ENCODE results near the gene WNT7B. TPM values are rescaled to one million over a fixed set of nuclear protein-coding genes. Genes with fewer than 3 reads are reported as not detected.

WNT7B gene
- polyA plus RNA-seq, 1 of the 3 experiments (the other 2 are of a cell fraction), result 0.13 TPM

- no peak overlapping the region for H3K9ac ChIP-seq
- H3K4me3 ChIP-seq (ENCODE audit: low read depth in 2 of 2, low read length in 1 of 2), result no peak overlapping the region
- no peaks in the 10 kb centered on the region for H3K4me1 ChIP-seq (ENCODE audit: control insufficient read depth in 1 of 2, insufficient read depth in 2 of 2, low read depth in 1 of 2, low read length in 1 of 2)
- CTCF ChIA-PET, result no interaction called here
- no peak overlapping the region for H3K27ac ChIP-seq (ENCODE audit: low read depth in 2 of 2, low read length in 1 of 2)
- H3K9me2 ChIP-seq, result no peaks in the 10 kb centered on the region
- TF ChIP-seq CHD2 (IDR thresholded peaks at IDR 0.05; ENCODE audit: low read length, partially characterized antibody) (no peak), MXI1 (IDR thresholded peaks at IDR 0.05; ENCODE audit: low read depth, low read length) (no peak), RFX5 (IDR thresholded peaks at IDR 0.05; ENCODE audit: low read length) (no peak), RAD21 (IDR thresholded peaks at IDR 0.05; ENCODE audit: low read length) (no peak), USF1 (IDR thresholded peaks at IDR 0.05; ENCODE audit: borderline replicate concordance, low read depth) (no peak), POLR2AphosphoS5 (IDR thresholded peaks at IDR 0.05; ENCODE audit: low read depth, low read length) (no peak), TAF1 (IDR thresholded peaks at IDR 0.05; ENCODE audit: borderline replicate concordance, low read depth, low read length) (no peak), FOXJ3 (CRISPR knock-in tag; IDR thresholded peaks at IDR 0.05) (no peak), NRF1 (IDR thresholded peaks at IDR 0.05; ENCODE audit: low read depth, low read length) (no peak), GATA2 (CRISPR knock-in tag; IDR thresholded peaks at IDR 0.05) (no peak), TCF12 (IDR thresholded peaks at IDR 0.05) (no peak), FOXM1 (IDR thresholded peaks at IDR 0.05; ENCODE audit: low read depth) (no peak), MEF2A (IDR thresholded peaks at IDR 0.05; ENCODE audit: borderline replicate concordance, low read depth) (no peak), USF2 (IDR thresholded peaks at IDR 0.05; ENCODE audit: borderline replicate concordance, low read depth, low read length) (no peak), FOSL2 (IDR thresholded peaks at IDR 0.05; ENCODE audit: borderline replicate concordance, low read depth) (no peak), NFIC (IDR thresholded peaks at IDR 0.05; ENCODE audit: borderline replicate concordance) (no peak), CTCF (IDR thresholded peaks at IDR 0.05) (no peak), GABPA (IDR thresholded peaks at IDR 0.05; ENCODE audit: low read depth) (no peak)
- TF ChIP-seq, protein P1, sequence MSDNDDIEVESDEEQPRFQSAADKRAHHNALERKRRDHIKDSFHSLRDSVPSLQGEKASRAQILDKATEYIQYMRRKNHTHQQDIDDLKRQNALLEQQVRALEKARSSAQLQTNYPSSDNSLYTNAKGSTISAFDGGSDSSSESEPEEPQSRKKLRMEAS (IDR thresholded peaks at IDR 0.05; ENCODE audit: low read depth), result no peak
- TF ChIP-seq, protein P2, sequence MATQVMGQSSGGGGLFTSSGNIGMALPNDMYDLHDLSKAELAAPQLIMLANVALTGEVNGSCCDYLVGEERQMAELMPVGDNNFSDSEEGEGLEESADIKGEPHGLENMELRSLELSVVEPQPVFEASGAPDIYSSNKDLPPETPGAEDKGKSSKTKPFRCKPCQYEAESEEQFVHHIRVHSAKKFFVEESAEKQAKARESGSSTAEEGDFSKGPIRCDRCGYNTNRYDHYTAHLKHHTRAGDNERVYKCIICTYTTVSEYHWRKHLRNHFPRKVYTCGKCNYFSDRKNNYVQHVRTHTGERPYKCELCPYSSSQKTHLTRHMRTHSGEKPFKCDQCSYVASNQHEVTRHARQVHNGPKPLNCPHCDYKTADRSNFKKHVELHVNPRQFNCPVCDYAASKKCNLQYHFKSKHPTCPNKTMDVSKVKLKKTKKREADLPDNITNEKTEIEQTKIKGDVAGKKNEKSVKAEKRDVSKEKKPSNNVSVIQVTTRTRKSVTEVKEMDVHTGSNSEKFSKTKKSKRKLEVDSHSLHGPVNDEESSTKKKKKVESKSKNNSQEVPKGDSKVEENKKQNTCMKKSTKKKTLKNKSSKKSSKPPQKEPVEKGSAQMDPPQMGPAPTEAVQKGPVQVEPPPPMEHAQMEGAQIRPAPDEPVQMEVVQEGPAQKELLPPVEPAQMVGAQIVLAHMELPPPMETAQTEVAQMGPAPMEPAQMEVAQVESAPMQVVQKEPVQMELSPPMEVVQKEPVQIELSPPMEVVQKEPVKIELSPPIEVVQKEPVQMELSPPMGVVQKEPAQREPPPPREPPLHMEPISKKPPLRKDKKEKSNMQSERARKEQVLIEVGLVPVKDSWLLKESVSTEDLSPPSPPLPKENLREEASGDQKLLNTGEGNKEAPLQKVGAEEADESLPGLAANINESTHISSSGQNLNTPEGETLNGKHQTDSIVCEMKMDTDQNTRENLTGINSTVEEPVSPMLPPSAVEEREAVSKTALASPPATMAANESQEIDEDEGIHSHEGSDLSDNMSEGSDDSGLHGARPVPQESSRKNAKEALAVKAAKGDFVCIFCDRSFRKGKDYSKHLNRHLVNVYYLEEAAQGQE (IDR thresholded peaks at IDR 0.05; ENCODE audit: low read depth, low read length), result no peak
- POLR2A ChIA-PET, result no interaction called here
- no peak for DNase-seq
- no peaks in the 10 kb centered on the region for H4K20me1 ChIP-seq (ENCODE audit: insufficient read depth)
- H2AFZ ChIP-seq (ENCODE audit: low read depth), result no peak overlapping the region
- WGBS (ENCODE audit: low lambda C conversion rate), result 76% methylated on average over 3 of the region's 15 CpGs
- H3K36me3 ChIP-seq (replicated peaks in 1 of 2; ENCODE audit: control insufficient read depth in 1 of 2, insufficient read depth in 2 of 2, low read length in 1 of 2), result no peaks in the 10 kb centered on the region
- H3K4me2 ChIP-seq, result no peak overlapping the region
- no peaks in the 10 kb centered on the region for H3F3A ChIP-seq (replicated peaks; ENCODE audit: insufficient read depth)
- no peaks in the 10 kb centered on the region for H3K9me3 ChIP-seq
- no peaks in the 10 kb centered on the region for H3K27me3 ChIP-seq (ENCODE audit: insufficient read depth)
- H3K79me2 ChIP-seq (ENCODE audit: insufficient read depth), result no peaks in the 10 kb centered on the region
Observed at GRCh38 chr22:45919504-45920286, 57.3 kb downstream of the WNT7B start.
